Fibroblast of mammary gland (primary cell): ENCODE data around the gene ZNF805.

Experiments used
- DNase-seq: peaks from one replicate; pipeline ENCODE4 v3.0.0-alpha.2; 2010; ENCODE audit warnings: low read depth
- H3K4me3 ChIP-seq: 2 replicates; pipeline ENCODE4 v1.5.1; 2011; ENCODE audit warnings: low read depth, mild to moderate bottlenecking, low read length, moderate library complexity; ENCODE audit not compliant: control insufficient read depth
- TF ChIP-seq, protein P1 (sequence below): conservative IDR thresholded peaks from 2 replicates; pipeline ENCODE4 v1.5.1; 2011; ENCODE audit warnings: low read depth, low read length, inconsistent platforms; ENCODE audit not compliant: control insufficient read depth, insufficient read depth

Gene ZNF805

DNA sequence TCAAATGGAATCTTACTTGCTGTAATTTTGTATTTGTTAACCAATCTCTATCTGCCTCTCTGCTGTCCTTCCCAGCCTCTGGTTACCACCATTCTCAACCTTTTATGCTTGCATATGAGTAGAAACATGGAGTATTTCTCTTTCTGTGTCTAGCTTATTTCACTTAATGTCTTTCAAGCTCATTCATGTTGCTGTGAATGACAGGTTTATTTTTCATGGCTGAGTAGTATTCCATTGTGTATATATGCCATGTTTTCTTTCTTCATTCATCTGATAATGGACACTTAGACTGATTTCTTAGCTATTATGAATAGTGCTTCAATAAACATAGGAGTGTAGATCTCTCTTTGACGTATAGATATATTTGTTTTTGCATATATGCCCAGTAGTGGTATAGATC is 53.3 kb downstream of the ZNF805 start:
- no peak overlapping the region for H3K4me3 ChIP-seq
- TF ChIP-seq, protein P1, sequence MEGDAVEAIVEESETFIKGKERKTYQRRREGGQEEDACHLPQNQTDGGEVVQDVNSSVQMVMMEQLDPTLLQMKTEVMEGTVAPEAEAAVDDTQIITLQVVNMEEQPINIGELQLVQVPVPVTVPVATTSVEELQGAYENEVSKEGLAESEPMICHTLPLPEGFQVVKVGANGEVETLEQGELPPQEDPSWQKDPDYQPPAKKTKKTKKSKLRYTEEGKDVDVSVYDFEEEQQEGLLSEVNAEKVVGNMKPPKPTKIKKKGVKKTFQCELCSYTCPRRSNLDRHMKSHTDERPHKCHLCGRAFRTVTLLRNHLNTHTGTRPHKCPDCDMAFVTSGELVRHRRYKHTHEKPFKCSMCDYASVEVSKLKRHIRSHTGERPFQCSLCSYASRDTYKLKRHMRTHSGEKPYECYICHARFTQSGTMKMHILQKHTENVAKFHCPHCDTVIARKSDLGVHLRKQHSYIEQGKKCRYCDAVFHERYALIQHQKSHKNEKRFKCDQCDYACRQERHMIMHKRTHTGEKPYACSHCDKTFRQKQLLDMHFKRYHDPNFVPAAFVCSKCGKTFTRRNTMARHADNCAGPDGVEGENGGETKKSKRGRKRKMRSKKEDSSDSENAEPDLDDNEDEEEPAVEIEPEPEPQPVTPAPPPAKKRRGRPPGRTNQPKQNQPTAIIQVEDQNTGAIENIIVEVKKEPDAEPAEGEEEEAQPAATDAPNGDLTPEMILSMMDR: no peak
- DNase-seq: no peak

DNA sequence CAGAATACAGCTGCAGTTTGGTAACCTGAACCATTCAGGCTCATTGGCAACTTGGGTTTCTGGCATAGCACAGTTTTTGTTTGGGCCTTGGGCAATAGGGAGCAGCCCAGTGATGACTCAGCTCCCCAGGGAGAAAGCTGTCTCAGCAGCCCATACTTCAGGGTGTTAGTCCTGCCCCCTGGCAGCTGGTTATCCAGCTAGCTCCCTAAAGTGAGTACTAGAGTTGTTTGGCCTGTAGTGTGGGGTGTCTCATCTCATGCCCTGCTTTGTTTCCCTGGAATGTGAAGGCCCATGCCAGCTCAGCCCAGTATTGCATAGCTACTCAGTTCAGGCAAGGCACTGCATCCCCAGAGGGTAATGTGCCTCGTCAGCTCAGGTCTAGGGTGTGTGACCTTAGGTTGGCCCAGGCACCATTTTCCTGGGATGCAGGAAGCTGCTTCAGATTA is 61.6 kb downstream of the ZNF805 start:
- peak; percentile 97 for DNase-seq
- H3K4me3 ChIP-seq: no peak overlapping the region
- TF ChIP-seq, protein P1: peak; percentile 11

DNA sequence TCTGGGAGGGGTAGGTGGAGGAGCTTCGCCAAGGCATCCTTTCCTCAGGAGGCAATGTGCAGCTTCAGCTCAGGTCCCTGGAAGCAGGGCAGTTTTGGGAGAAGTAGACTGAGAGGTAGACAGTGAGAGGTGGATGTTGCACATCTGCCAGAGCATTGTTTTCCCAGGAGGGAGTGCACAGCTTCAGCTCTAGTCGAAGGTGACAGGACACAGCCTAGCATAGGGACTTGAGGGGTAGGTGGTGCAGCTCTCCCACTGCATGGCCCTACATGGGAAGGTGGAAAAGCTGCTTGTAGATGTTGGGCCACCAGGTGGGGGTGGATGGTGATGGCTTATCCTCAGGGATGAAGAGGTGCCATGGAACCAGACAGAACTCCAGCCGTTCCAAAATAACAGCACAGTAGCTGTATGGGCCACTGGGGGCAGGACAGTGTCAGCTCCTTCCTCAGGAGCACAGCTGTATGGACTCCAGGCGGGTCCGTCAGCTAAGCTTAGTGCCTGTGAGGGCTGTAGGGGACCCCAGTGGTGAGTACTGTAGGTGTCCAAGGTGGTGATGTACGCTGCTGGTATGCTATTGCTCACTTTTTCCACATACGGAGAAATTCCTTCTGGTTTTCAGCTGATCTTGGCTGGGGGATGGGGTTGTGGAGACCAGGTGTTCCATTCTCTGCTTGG is 62.4 kb downstream of the ZNF805 start:
- TF ChIP-seq, protein P1: no peak
- no peak for DNase-seq
- H3K4me3 ChIP-seq: no peak overlapping the region
